Spleen (tissue), 13 donors: ENCODE results near the gene SMIM21. TPM values are rescaled to one million over a fixed set of nuclear protein-coding genes. Genes with fewer than 3 reads are reported as not detected.

Experiments
- DNase-seq: peaks from one replicate; pipeline ENCODE4 v3.0.0-alpha.2; 2020
- H3K27ac ChIP-seq, 8 donors: fragments of 200-600 bp; sonication (generic) in 7 of 8; 1 replicate in 4 of 8; 2 replicates in 4 of 8; pipeline versions ENCODE4 v1.5.0 to v1.8.0; 2016 to 2021; ENCODE audit warnings: inconsistent platforms in 4 of 8, mild to moderate bottlenecking in 4 of 8, moderate library complexity in 1 of 8
- H3K27me3 ChIP-seq, 7 donors: fragments of 200-600 bp; sonication (generic) in 6 of 7; replicated peaks in 1 of 7; 1 replicate in 4 of 7; 2 replicates in 3 of 7; pipeline versions ENCODE4 v1.5.0 to v1.8.0; 2016 to 2021; ENCODE audit warnings: inconsistent platforms in 3 of 7, mild to moderate bottlenecking in 1 of 7
- H3K36me3 ChIP-seq, 6 donors: fragments of 200-600 bp; sonication (generic) in 5 of 6; 1 replicate in 4 of 6; 2 replicates in 2 of 6; pipeline versions ENCODE4 v1.5.0 to v1.8.0; 2016 to 2021; ENCODE audit warnings: inconsistent platforms in 2 of 6
- H3K4me1 ChIP-seq, 6 donors: fragments of 200-600 bp; sonication (generic) in 5 of 6; 1 replicate in 3 of 6; 2 replicates in 3 of 6; pipeline versions ENCODE4 v1.5.0 to v1.8.0; 2016 to 2021; ENCODE audit warnings: inconsistent platforms in 3 of 6
- H3K4me3 ChIP-seq, 8 donors: fragments of 200-600 bp; sonication (generic) in 7 of 8; 1 replicate in 4 of 8; 2 replicates in 4 of 8; pipeline versions ENCODE4 v1.5.0 to v1.8.0; 2016 to 2021; ENCODE audit warnings: inconsistent platforms in 4 of 8, mild to moderate bottlenecking in 4 of 8, moderate library complexity in 2 of 8
- H3K9me3 ChIP-seq, 8 donors: fragments of 200-600 bp; sonication (generic) in 7 of 8; 1 replicate in 4 of 8; 2 replicates in 4 of 8; pipeline versions ENCODE4 v1.5.0 to v1.8.0; 2016 to 2021; ENCODE audit warnings: inconsistent platforms in 4 of 8
- CTCF ChIP-seq, 11 experiments: fragments of 200-600 bp in 7 of 11; fragments of 450-650 bp in 4 of 11; sonication (generic) in 4 of 11; IDR thresholded peaks in 8 of 11; conservative IDR thresholded peaks in 3 of 11; 1 replicate in 7 of 11; 2 replicates in 4 of 11; pipeline versions ENCODE4 v1.4.0 to v1.8.0; 2016 to 2021; ENCODE audit warnings: antibody characterized with exemption in 11 of 11, inconsistent platforms in 4 of 11, mild to moderate bottlenecking in 1 of 11
- POLR2A ChIP-seq, 3 donors: fragments of 450-650 bp; IDR thresholded peaks; one replicate each; pipeline ENCODE4 v1.5.1; 2017; ENCODE audit warnings: antibody characterized with exemption in 3 of 3, mild to moderate bottlenecking in 1 of 3
- POLR2AphosphoS5 ChIP-seq, 3 donors: sonication (generic); formaldehyde crosslinking; IDR thresholded peaks; one replicate each; pipeline ENCODE4 v1.5.1; 2017; ENCODE audit warnings: antibody characterized with exemption in 3 of 3
- whole genome bisulfite sequencing, 5 donors: extraction: QIAGEN DNeasy Blood & Tissue Kit in 3 of 5; methylation state at CpG; one replicate each; pipeline versions ENCODE4 v1.1.5 to v1.1.7; 2013 to 2018; 5-methylcytosine and 5-hydroxymethylcytosine counted together
- intact Hi-C: fragments of 100-400 bp; cut with DNase I; formaldehyde crosslinking; loops from one replicate; pipeline ENCODE4 v1.15.0; 2023; ENCODE audit warnings: low total_unique reads
- long read RNA-seq, 2 donors: transcript quantifications; one replicate each; lab custom pipeline, GENCODE V29; 2026
- polyA plus RNA-seq, 3 donors: library from polyadenylated mRNA; stranded (reverse); fragments of 200-250 nt; gene quantifications; one replicate each; pipeline ENCODE4 v1.2.1, GENCODE V29; 2013
- total RNA-seq, 7 donors: library from RNA; depleted of rRNA in 3 of 7; stranded (reverse); fragments of >200 nt in 3 of 7; fragmentation: NEBNext Ultra II Directional in 4 of 7; extraction: Animal tissue kit (Norgen Biotek cat#: 25700) in 4 of 7; gene quantifications; one replicate each; pipeline versions ENCODE4 v1.1.0 to v1.2.1, GENCODE V29; 2016 to 2021
- donor health status: healthy with polysubstance abuse.
- donor health status: DM: no; HTN: no; CAD: no; lungs with moderate emphysema.
- donor health status: DM: no; HTN: no; CAD: no.
- donor health status: Bipolar disorder and iron deficiency.
- donor health status: healthy.
- donor health status: DM: no; HTN: no; CAD: no.
- donor health status: DM: yes; HTN: yes; CAD: no.

The SMIM21 gene
- not detected for total RNA-seq
- not detected for polyA plus RNA-seq
- long read RNA-seq, donor 1, result 0 reads
- long read RNA-seq, donor 2, result 0 reads

DNA sequence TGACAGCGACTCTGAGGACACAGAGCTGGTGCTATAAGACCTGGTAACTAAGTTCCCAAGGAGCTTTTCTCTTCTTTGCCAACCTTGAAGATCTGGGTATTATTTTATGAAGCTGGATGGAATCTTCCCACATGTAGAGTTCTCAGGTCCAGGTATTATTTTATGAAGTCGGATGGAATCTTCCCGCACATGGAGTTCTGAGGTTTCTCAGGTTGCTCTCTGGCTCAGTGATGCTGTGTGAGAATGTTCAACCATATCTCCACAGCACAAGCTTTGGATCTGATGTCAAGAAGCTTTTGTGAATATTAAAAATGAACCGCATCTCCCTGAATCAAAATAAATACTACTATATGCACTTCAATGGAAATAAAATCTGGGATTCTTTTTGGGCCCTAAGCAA is at the start of gene SMIM21:
SMIM21 (minus strand) TSS at position 101 of the 400 bp plus-strand sequence. CDS start 140 bp downstream, outside the sequence.
- TF ChIP-seq POLR2AphosphoS5 (IDR thresholded peaks at IDR 0.05), result no peak
- TF ChIP-seq POLR2A (IDR thresholded peaks at IDR 0.05), result no peak
- no peak for TF ChIP-seq CTCF (IDR thresholded peaks at IDR 0.05 in 8 of 11, conservative IDR thresholded peaks at IDR 0.05 in 3 of 11)
- WGBS, 5 donors, result 83 to 92% (median 85%) methylated on average over 4 of the region's 4 CpGs

GRCh38 chr18:75475228-75475627 is 47.7 kb upstream of the SMIM21 start:
- H3K36me3 ChIP-seq, result no peaks in the 10 kb centered on the region
- no peaks in the 10 kb centered on the region for H3K27me3 ChIP-seq
- TF ChIP-seq POLR2A (IDR thresholded peaks at IDR 0.05), result no peak
- no peak for TF ChIP-seq CTCF (IDR thresholded peaks at IDR 0.05 in 8 of 11, conservative IDR thresholded peaks at IDR 0.05 in 3 of 11)
- no peak for TF ChIP-seq POLR2AphosphoS5 (IDR thresholded peaks at IDR 0.05)
- intact Hi-C loops, result no loop called here
- no peaks in the 10 kb centered on the region for H3K9me3 ChIP-seq
- H3K4me1 ChIP-seq, result no peaks in the 10 kb centered on the region
- H3K27ac ChIP-seq, result no peak overlapping the region
- no peak overlapping the region for H3K4me3 ChIP-seq
- WGBS, 5 donors, result 60 to 81% (median 65%) methylated on average over 2 of the region's 2 CpGs
- no peak for DNase-seq

More for the DNA sequence above, at the start of gene SMIM21:
- H3K4me1 ChIP-seq, result no peaks in the 10 kb centered on the region
- no peak for DNase-seq
- H3K27ac ChIP-seq, result no peak within 1 kb of the TSS
- peaks cover 0 to under 1% (median 0%) of the 10 kb centered on the region in 8 donors for H3K9me3 ChIP-seq
- no peak within 1 kb of the TSS for H3K4me3 ChIP-seq
- H3K36me3 ChIP-seq, result no peaks in the 10 kb centered on the region
- intact Hi-C loops, result no loop called here
- H3K27me3 ChIP-seq, result peaks cover 0 to 5% (median 0%) of the 10 kb centered on the region in 7 donors

GRCh38 chr18:75474332-75474731 is 46.8 kb upstream of the SMIM21 start:
- WGBS, 5 donors, result 68 to 84% (median 78%) methylated on average over 2 of the region's 2 CpGs
- H3K27ac ChIP-seq, result no peak overlapping the region
- peaks cover 0 to 3% (median 0%) of the 10 kb centered on the region in 7 donors for H3K27me3 ChIP-seq
- intact Hi-C loops, result no loop called here
- DNase-seq, result no peak
- no peak overlapping the region for H3K4me3 ChIP-seq
- H3K36me3 ChIP-seq, result no peaks in the 10 kb centered on the region
- no peaks in the 10 kb centered on the region for H3K9me3 ChIP-seq
- H3K4me1 ChIP-seq, result no peaks in the 10 kb centered on the region
- TF ChIP-seq POLR2AphosphoS5 (IDR thresholded peaks at IDR 0.05) (no peak), CTCF (IDR thresholded peaks at IDR 0.05 in 8 of 11, conservative IDR thresholded peaks at IDR 0.05 in 3 of 11) (no peak), POLR2A (IDR thresholded peaks at IDR 0.05) (no peak)

DNA sequence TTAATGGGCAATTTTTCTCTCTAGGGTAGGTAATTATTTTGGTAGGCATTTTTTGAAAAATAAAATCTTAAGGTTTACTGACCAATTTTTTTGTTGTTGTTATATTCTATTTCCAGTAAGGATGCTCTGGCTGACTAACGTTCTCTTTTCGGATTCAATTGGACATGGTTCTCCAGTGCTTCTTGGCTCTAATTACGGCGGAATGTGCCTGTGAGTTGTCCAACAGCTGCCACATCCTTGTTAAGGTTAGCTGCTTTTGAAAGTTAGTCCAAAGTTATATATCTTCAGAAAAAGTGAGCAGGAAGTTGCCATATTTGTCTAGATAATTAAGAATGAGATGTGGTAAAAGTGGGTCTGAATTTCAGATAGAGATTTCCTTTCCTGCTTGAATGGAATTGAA is 45.8 kb upstream of the SMIM21 start:
- DNase-seq, result no peak
- H3K4me1 ChIP-seq, result no peaks in the 10 kb centered on the region
- no peak overlapping the region for H3K27ac ChIP-seq
- H3K9me3 ChIP-seq, result no peaks in the 10 kb centered on the region
- 84 to 92% (median 88%) methylated on average over 4 of the region's 4 CpGs for WGBS, 5 donors
- no peak overlapping the region for H3K4me3 ChIP-seq
- peaks cover 0 to 4% (median 0%) of the 10 kb centered on the region in 7 donors for H3K27me3 ChIP-seq
- no peaks in the 10 kb centered on the region for H3K36me3 ChIP-seq
- intact Hi-C loops, result no loop called here
- TF ChIP-seq POLR2AphosphoS5 (IDR thresholded peaks at IDR 0.05) (no peak), CTCF (IDR thresholded peaks at IDR 0.05 in 8 of 11, conservative IDR thresholded peaks at IDR 0.05 in 3 of 11) (no peak), POLR2A (IDR thresholded peaks at IDR 0.05) (no peak)
